Neural progenitor cell (in vitro differentiated cells): Measurements from ENCODE around the gene EMC7. TPM values are rescaled to one million over a fixed set of nuclear protein-coding genes. Genes with fewer than 3 reads are reported as not detected.

Experiments used
- DNase-seq: peaks from one replicate; pipeline ENCODE4 v3.0.0-alpha.2; 2016; ENCODE audit warnings: low spot score
- H2AFZ ChIP-seq: fragments of 200-600 bp; sonication (generic); replicated peaks from 2 replicates; pipeline ENCODE4 v1.6.1; 2016; ENCODE audit warnings: antibody characterized with exemption
- H3F3A ChIP-seq: fragments of 200-600 bp; sonication (generic); 2 replicates; pipeline ENCODE4 v1.6.1; 2016; ENCODE audit warnings: antibody characterized with exemption, low read depth
- H3K27ac ChIP-seq: fragments of 200-600 bp; sonication (generic); 2 replicates; pipeline ENCODE4 v1.5.1; 2016; ENCODE audit warnings: mild to moderate bottlenecking
- H3K27me3 ChIP-seq: fragments of 200-600 bp; sonication (generic); 2 replicates; pipeline ENCODE4 v1.6.1; 2016; ENCODE audit warnings: mild to moderate bottlenecking, moderate library complexity
- H3K36me3 ChIP-seq: fragments of 200-600 bp; sonication (generic); 2 replicates; pipeline ENCODE4 v1.5.1; 2016
- H3K4me1 ChIP-seq: fragments of 200-600 bp; sonication (generic); 2 replicates; pipeline ENCODE4 v1.6.1; 2016; ENCODE audit warnings: mixed run types
- H3K4me2 ChIP-seq: fragments of 200-600 bp; sonication (generic); 2 replicates; pipeline ENCODE4 v1.6.1; 2016
- H3K4me3 ChIP-seq: fragments of 200-600 bp; sonication (generic); 2 replicates; pipeline ENCODE4 v1.5.1; 2016
- H3K79me2 ChIP-seq: fragments of 200-600 bp; sonication (generic); 2 replicates; pipeline ENCODE4 v1.6.1; 2016; ENCODE audit warnings: low read depth
- H3K9ac ChIP-seq: fragments of 200-600 bp; sonication (generic); 2 replicates; pipeline ENCODE4 v1.6.1; 2016
- H3K9me3 ChIP-seq: fragments of 200-600 bp; sonication (generic); 2 replicates; pipeline ENCODE4 v1.5.1; 2016; ENCODE audit warnings: low read depth
- H4K20me1 ChIP-seq: fragments of 200-600 bp; sonication (generic); 2 replicates; pipeline ENCODE4 v1.6.1; 2016; ENCODE audit warnings: low read depth
- H3K27ac Mint-ChIP-seq: 3 replicates; pipeline ENCODE4 v1.8.0; 2021; ENCODE audit warnings: mixed read lengths
- H3K27me3 Mint-ChIP-seq: 2 replicates; pipeline ENCODE4 v1.8.0; 2022; ENCODE audit warnings: low read depth, mild to moderate bottlenecking, inconsistent platforms, moderate library complexity, mixed read lengths; ENCODE audit not compliant: insufficient read depth
- H3K36me3 Mint-ChIP-seq: 3 replicates; pipeline ENCODE4 v1.8.0; 2021; ENCODE audit warnings: mixed read lengths
- H3K4me1 Mint-ChIP-seq: 3 replicates; pipeline ENCODE4 v1.8.0; 2021; ENCODE audit warnings: mixed read lengths
- H3K4me3 Mint-ChIP-seq: 3 replicates; pipeline ENCODE4 v1.8.0; 2021; ENCODE audit warnings: mild to moderate bottlenecking, moderate library complexity, mixed read lengths
- H3K9me3 Mint-ChIP-seq: 3 replicates; pipeline ENCODE4 v1.8.0; 2020; ENCODE audit warnings: mixed read lengths
- EZH2 ChIP-seq: fragments of 200-600 bp; sonication (generic); IDR thresholded peaks from 2 replicates; pipeline ENCODE4 v1.6.1; 2017; ENCODE audit warnings: antibody characterized with exemption, mild to moderate bottlenecking, moderate library complexity
- EZH2phosphoT487 ChIP-seq: fragments of 200-600 bp; sonication (generic); IDR thresholded peaks from 2 replicates; pipeline ENCODE4 v1.6.1; 2017; ENCODE audit warnings: antibody characterized with exemption
- total RNA-seq: library from RNA; depleted of rRNA; stranded (reverse); fragments of >200 nt; gene quantifications from 2 replicates; pipeline ENCODE4 v1.2.3, GENCODE V29; 2015; ENCODE audit warnings: low replicate concordance
- TF ChIP-seq, protein P1 (sequence below): fragments of 200-600 bp; sonication (generic); IDR thresholded peaks from 2 replicates; pipeline ENCODE4 v1.5.1; 2017; ENCODE audit warnings: antibody characterized with exemption, mild to moderate bottlenecking

Gene EMC7
- total RNA-seq, 1 donor from 2014 or later: 25.6 TPM

DNA sequence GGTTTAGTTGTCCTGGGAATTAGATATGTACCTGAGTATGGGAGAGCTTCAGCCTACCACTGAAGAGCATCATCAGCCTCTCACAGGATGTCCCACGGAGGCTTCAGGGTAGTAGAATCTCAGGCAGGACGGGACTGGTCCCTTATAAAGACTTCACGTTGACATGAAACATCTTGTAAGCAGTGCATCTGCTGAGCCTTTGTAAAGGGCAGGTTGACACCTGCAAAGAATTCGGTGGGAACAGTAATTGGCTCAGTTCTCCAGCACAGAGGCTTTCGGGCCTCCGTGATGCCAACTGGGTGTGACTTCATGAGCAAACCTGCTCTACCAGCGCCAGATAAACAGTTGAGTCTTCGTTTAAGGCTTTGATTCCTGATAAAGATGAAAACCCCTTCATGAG lies 35.7 kb downstream of the EMC7 start:
- Mint-ChIP-seq H3K36me3 (no peaks in the 10 kb centered on the region), H3K27me3 (peaks cover 2% of the 10 kb centered on the region)
- no peak for DNase-seq

DNA sequence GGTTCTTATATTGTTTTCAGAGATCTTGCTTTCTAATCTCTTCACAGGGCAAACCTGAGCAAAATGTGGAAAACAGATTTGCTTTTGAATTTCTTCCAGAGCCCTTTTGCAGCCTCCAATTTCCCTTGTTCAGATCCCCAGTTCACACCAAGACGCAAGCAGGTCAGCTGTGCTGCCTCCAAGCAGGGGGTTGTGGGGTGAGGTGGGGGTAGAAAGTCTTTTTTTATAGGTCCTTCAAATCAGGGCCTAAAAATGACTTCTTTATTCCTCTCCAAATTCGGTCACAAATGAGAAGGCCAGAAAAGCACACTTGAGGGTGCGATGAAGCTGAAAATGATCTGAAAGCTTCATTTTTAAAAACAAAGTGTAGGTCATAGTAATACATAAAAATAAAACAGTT lies 36.4 kb downstream of the EMC7 start:
- Histone ChIP-seq H3K36me3 (no peaks in the 10 kb centered on the region), H3K9ac (no peak overlapping the region), H3K9me3 (no peaks in the 10 kb centered on the region), H3K4me1 (no peaks in the 10 kb centered on the region), H4K20me1 (no peaks in the 10 kb centered on the region), H3K4me3 (no peak overlapping the region), H3K27me3 (no peaks in the 10 kb centered on the region), H2AFZ (no peak overlapping the region), H3K4me2 (no peak overlapping the region), H3F3A (no peaks in the 10 kb centered on the region), H3K79me2 (no peaks in the 10 kb centered on the region), H3K27ac (no peak overlapping the region)
- DNase-seq: no peak
- no peaks in the 10 kb centered on the region for H3K9me3 Mint-ChIP-seq
- peaks cover 3% of the 10 kb centered on the region for H3K4me1 Mint-ChIP-seq
- H3K27me3 Mint-ChIP-seq: peaks cover 2% of the 10 kb centered on the region
- H3K27ac Mint-ChIP-seq: peak overlapping the region; percentile 37
- H3K4me3 Mint-ChIP-seq: no peak overlapping the region
- TF ChIP-seq, protein P1, sequence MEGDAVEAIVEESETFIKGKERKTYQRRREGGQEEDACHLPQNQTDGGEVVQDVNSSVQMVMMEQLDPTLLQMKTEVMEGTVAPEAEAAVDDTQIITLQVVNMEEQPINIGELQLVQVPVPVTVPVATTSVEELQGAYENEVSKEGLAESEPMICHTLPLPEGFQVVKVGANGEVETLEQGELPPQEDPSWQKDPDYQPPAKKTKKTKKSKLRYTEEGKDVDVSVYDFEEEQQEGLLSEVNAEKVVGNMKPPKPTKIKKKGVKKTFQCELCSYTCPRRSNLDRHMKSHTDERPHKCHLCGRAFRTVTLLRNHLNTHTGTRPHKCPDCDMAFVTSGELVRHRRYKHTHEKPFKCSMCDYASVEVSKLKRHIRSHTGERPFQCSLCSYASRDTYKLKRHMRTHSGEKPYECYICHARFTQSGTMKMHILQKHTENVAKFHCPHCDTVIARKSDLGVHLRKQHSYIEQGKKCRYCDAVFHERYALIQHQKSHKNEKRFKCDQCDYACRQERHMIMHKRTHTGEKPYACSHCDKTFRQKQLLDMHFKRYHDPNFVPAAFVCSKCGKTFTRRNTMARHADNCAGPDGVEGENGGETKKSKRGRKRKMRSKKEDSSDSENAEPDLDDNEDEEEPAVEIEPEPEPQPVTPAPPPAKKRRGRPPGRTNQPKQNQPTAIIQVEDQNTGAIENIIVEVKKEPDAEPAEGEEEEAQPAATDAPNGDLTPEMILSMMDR: no peak
- no peak for TF ChIP-seq EZH2
- no peak for TF ChIP-seq EZH2phosphoT487
- no peaks in the 10 kb centered on the region for H3K36me3 Mint-ChIP-seq

More for the DNA sequence above, 35.7 kb downstream of the EMC7 start:
- no peak overlapping the region for H3K27ac Mint-ChIP-seq
- H4K20me1 ChIP-seq: no peaks in the 10 kb centered on the region
- no peaks in the 10 kb centered on the region for H3F3A ChIP-seq
- no peaks in the 10 kb centered on the region for H3K27me3 ChIP-seq
- H3K4me1 Mint-ChIP-seq: peaks cover 3% of the 10 kb centered on the region
- TF ChIP-seq EZH2phosphoT487 (no peak), EZH2 (no peak)
- TF ChIP-seq, protein P1: no peak
- no peak overlapping the region for H2AFZ ChIP-seq
- H3K4me2 ChIP-seq: no peak overlapping the region
- H3K79me2 ChIP-seq: no peaks in the 10 kb centered on the region
- H3K9me3 Mint-ChIP-seq: no peaks in the 10 kb centered on the region
- no peak overlapping the region for H3K27ac ChIP-seq
- H3K4me1 ChIP-seq: no peaks in the 10 kb centered on the region
- no peak overlapping the region for H3K9ac ChIP-seq
- H3K4me3 ChIP-seq: no peak overlapping the region
- no peaks in the 10 kb centered on the region for H3K9me3 ChIP-seq
- no peaks in the 10 kb centered on the region for H3K36me3 ChIP-seq
- no peak overlapping the region for H3K4me3 Mint-ChIP-seq

DNA sequence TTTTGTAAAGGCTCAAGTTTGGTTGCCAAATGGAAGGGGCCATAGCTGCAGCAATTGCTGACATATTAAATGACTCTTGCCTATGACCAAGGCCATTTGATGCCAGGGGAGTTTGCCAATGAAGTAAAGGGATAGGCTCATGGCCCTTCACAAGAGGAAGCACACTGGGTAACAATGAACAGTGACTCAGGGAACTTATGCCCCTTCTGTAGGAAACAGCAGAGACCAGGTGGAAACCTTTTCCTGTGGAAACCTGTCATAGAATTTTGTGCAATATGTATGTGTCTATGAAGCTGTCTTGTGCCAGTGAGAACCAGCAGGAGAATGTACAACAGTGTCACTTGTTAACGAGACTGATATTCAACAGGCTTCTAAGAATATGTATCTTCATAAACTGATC lies 37.2 kb downstream of the EMC7 start:
- Histone ChIP-seq H3F3A (no peaks in the 10 kb centered on the region), H2AFZ (no peak overlapping the region), H4K20me1 (no peaks in the 10 kb centered on the region), H3K4me2 (no peak overlapping the region), H3K36me3 (no peaks in the 10 kb centered on the region), H3K4me1 (no peaks in the 10 kb centered on the region), H3K9ac (no peak overlapping the region), H3K4me3 (no peak overlapping the region), H3K27me3 (no peaks in the 10 kb centered on the region), H3K27ac (no peak overlapping the region), H3K79me2 (no peaks in the 10 kb centered on the region), H3K9me3 (no peaks in the 10 kb centered on the region)
- peaks cover 2% of the 10 kb centered on the region for H3K27me3 Mint-ChIP-seq
- TF ChIP-seq, protein P1: no peak
- no peak for TF ChIP-seq EZH2phosphoT487
- peaks cover 3% of the 10 kb centered on the region for H3K4me1 Mint-ChIP-seq
- H3K36me3 Mint-ChIP-seq: no peaks in the 10 kb centered on the region
- no peak for DNase-seq
- H3K4me3 Mint-ChIP-seq: no peak overlapping the region
- H3K27ac Mint-ChIP-seq: no peak overlapping the region
- no peaks in the 10 kb centered on the region for H3K9me3 Mint-ChIP-seq
